Activated gamma-delta T cell treated with anti-CD3 and anti-CD28 coated beads, Interleukin-2, amount 50 U/mL, for 16 hours (primary cell): ENCODE results near the gene ABCC5.

Experiments
- DNase-seq: peaks from one replicate; pipeline ENCODE4 v3.0.0-alpha.2; 2020; ENCODE audit warnings: low read depth

ABCC5 gene

GRCh38 chr3:183922421-183922820 is 95.3 kb downstream of the ABCC5 start:
- no peak for DNase-seq

- DNase-seq, result no peak
Observed at GRCh38 chr3:183921096-183921495, 96.6 kb downstream of the ABCC5 start.

- DNase-seq, result no peak
Observed at GRCh38 chr3:183920416-183920815, 97.3 kb downstream of the ABCC5 start.

- DNase-seq, result no peak
Observed at GRCh38 chr3:183918178-183918577, 99.5 kb downstream of the ABCC5 start.

- DNase-seq, result no peak
Observed at GRCh38 chr3:183917776-183918175, 99.9 kb downstream of the ABCC5 start.

- no peak for DNase-seq
Observed at GRCh38 chr3:183914856-183915255, 102.8 kb downstream of the ABCC5 start.

GRCh38 chr3:183913580-183913920 is 104.1 kb downstream of the ABCC5 start:
- DNase-seq, result no peak

- DNase-seq, result no peak
Observed at GRCh38 chr3:183912895-183913579, 104.6 kb downstream of the ABCC5 start.

- no peak for DNase-seq
Observed at GRCh38 chr3:183911763-183912506, 105.7 kb downstream of the ABCC5 start.

GRCh38 chr3:183911087-183911486 is 106.6 kb downstream of the ABCC5 start:
- DNase-seq, result no peak

- DNase-seq, result no peak
Observed at GRCh38 chr3:183909030-183909600, 108.6 kb downstream of the ABCC5 start.

- no peak for DNase-seq
Observed at GRCh38 chr3:183907911-183908331, 109.8 kb downstream of the ABCC5 start.

- no peak for DNase-seq
Observed at GRCh38 chr3:183907176-183907575, 110.5 kb downstream of the ABCC5 start.

- DNase-seq, result no peak
Observed at GRCh38 chr3:183906234-183906921, 111.3 kb downstream of the ABCC5 start.

- DNase-seq, result no peak
Observed at GRCh38 chr3:183904833-183905780, 112.6 kb downstream of the ABCC5 start.

- no peak for DNase-seq
Observed at GRCh38 chr3:183898028-183898431, 119.7 kb downstream of the ABCC5 start.

- DNase-seq, result no peak
Observed at GRCh38 chr3:183897606-183898005, 120.1 kb downstream of the ABCC5 start.

GRCh38 chr3:183896610-183897009 is 121.1 kb downstream of the ABCC5 start:
- no peak for DNase-seq

GRCh38 chr3:183896184-183896583 is 121.5 kb downstream of the ABCC5 start:
- DNase-seq, result no peak

GRCh38 chr3:183895774-183896173 is 121.9 kb downstream of the ABCC5 start:
- DNase-seq, result no peak

GRCh38 chr3:183895296-183895695 is 122.4 kb downstream of the ABCC5 start:
- DNase-seq, result no peak
